GM18499 (cell line): Measurements from ENCODE around the gene AZIN2.
"Not testable (repeated sequence)": the region's sequence is repeated elsewhere in the genome, so short reads cannot be mapped to it uniquely, and the experiment has no call there.

Experiments
- ATAC-seq: cut with Tn5 transposase; IDR thresholded peaks from one replicate; pipeline ENCODE4 v1.9.1; 2021; ENCODE audit warnings: moderate number of reproducible peaks; ENCODE audit not compliant: insufficient read depth, unreplicated experiment

AZIN2 gene

GRCh38 chr1:33123266-33123665 is 42.3 kb downstream of the AZIN2 start:
- ATAC-seq = no peak

DNA sequence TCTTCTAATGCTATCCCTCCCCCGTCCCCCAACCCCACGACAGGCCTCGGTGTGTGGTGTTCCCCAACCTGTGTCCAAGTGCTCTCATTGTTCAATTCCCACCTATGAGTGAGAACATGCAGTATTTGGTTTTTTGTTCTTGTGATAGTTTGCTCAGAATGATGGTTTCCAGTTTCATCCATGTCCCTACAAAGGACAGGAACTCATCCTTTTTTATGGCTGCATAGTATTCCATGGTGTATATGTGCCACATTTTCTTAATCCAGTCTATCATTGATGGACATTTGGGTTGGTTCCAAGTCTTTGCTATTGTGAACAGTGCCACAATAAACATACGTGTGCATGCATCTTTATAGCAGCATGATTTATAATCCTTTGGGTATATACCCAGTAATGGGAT is 43.7 kb downstream of the AZIN2 start:
- ATAC-seq = not testable (repeated sequence)

GRCh38 chr1:33126411-33127000 is 45.6 kb downstream of the AZIN2 start:
- no peak for ATAC-seq

GRCh38 chr1:33127001-33127823 is 46.3 kb downstream of the AZIN2 start:
- ATAC-seq = peak; percentile 90

- ATAC-seq = no peak
Measured at GRCh38 chr1:33128781-33129180, 47.8 kb downstream of the AZIN2 start.

DNA sequence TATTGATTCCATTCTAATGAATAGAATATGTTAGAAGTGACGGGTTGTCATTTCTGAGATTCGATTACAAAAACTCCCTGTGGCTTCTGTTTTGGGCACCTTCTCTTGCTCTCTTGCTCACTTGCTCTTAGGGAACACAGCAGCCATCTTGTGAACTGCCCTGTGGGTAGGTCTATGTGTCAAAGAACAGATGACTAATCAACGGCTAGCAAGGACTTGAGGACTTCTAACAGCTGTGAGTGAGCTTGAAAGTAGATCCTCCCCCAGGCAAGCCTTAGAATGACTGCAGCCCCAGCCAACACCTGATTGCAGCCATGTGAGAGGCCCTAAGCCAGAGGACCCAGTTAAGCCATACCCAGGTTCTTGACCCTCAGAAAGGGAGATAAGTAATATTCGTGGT is 49.3 kb downstream of the AZIN2 start:
- no peak for ATAC-seq

GRCh38 chr1:33131191-33131590 is 50.2 kb downstream of the AZIN2 start:
- ATAC-seq = no peak

DNA sequence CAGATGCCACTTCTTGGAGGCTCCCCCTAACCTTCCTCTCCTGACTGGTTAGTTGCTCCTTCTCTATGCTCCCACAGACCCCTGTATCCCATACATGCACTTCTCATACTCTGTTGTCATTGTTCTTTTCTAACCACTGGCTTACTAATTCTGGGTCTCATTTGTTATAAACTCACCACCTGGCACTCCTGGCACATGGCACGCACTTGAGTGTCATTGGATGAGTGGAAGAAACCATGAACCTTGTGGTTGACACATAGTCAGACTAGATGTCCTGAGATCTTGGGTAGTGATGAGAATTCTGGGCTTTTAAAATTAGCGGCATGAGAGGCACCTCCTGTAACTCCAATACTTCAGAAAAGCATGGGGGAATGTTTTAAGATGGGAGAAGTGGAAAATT is 51.6 kb downstream of the AZIN2 start:
- no peak for ATAC-seq

DNA sequence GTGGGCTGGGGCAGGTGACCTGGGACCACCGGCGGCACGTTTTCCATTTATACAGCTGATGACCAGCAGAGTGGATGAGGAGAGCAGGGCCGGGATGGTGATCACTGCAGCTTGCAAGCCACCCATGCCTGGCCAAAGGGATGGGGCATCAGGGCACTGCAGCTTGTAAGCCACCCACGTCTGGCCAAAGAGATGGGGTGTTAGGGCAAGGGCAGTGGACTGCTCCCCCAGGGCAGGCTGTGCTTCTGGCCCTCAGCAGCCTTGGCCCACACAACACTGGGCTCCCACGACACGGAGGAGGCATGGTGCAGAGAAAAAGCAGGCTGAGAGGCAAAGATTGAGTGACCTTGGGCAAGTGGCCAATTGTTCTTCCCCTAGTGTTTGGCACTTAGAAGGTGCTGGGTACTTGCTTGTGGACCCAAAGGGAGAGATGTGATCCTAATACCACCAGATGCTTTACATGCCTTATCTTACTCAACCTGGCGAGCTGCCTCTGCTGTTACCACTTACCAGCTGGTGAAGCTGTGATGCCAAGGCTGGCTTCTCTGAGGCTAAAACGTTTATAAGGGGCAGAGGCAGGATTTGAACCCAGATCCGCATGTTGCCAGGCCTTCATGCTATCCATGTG is 52.6 kb downstream of the AZIN2 start:
- no peak for ATAC-seq

DNA sequence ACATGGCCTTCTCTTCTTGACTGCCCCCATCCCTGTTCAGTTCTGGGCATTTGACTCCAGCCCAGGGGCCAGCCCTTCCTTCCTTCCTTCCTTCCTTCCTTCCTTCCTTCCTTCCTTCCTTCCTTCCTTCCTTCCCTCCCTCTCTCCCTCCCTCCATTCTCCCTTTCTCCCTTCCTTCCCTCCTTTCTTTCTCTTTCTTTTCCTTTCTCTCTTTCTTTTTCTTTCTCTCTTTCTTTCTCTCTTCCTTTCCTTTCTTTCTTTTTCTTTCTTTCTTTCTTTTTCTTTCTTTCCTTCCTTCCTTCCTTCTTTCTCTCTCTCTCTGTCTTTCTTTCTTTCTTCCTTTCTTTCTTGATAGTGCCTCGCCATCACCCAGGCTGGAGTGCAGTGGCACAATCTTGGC is 55.1 kb downstream of the AZIN2 start:
- ATAC-seq = not testable (repeated sequence)

- ATAC-seq = no peak
Measured at GRCh38 chr1:33137800-33138199, 56.8 kb downstream of the AZIN2 start.

DNA sequence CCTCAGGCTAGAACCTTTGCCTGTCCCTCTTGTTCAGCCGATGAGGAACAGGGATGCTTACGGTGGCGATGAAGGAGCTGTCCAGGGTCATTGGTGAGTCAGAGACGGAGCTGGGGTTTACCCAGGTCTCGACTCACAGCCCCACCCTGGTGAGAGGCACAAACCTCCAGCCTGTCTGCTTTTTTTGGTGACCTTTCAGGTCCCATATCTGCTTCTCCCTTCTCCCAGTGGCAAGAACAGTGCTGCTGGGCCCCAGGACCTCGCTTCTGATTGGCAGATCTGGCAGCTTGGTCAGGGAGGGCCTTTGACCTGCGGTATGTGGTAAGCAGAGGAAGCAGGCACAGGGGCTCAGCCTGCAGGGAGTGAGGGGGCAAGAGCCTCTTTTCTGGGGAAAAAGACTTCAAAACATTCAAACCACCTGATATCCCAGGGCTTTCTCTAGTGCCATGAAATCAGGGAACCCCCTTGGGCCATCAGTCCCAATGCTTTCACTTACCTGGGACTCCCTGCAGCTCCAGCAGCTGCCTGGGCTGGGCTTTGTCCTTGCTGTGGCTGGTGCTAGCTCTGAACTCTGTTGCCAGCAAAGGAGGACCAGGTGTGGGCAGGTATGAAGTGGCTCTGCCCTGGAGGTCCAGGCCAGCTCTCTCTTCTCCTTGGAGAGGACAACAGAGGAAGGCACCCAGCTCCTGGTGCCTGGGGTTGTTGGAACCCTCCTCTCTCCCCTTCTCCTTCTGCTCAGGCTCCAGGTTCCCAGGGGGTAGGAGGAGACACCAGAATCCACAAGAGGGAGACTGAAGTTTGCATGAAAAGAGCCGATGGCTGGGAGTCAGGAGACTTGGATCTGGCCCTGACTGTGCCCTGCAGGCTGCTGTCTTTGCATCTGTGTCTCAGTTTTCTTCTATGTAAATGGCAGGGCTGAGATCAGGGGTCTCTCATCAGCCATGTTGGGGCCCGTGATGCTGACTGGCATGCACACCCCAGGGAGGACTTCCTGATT is 59.5 kb downstream of the AZIN2 start:
- no peak for ATAC-seq

DNA sequence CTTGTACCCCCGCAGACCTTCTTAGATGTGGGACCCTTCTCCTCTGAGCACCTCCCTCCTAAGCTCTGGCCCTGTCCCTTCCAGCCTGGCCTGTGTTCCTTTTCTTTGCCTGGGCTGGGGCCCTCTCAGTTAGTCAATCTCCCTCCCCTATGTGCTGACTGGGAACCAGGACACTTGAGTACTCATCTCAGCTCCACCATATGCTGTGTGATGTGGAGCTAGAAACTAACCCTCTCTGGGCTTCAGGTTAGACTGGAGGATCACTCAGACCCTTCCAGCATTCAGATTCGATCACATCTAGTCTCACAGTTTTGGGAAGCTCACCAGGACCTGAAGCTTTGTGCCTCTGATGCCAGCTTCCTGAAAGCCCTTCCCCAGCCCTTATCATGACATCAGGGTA is 60.3 kb downstream of the AZIN2 start:
- no peak for ATAC-seq

DNA sequence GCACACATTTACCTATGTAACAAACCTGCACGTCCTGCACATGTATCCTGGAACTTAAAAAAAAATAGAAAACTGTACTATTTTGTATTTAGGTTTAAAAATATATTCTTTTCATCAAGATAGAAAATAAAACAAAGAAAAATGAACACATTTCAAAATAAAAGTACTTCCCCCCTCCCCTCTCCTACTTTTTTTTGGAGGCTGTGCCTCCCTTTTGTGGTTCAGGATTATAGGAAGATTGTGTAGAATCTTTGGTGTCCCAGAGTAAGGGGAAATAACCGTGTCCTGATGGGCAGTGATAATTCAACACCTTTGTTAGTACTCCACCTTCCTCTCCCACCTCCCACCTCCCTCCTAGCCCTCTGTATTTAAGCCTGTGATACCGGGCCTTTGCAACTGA is 60.8 kb downstream of the AZIN2 start:
- no peak for ATAC-seq

DNA sequence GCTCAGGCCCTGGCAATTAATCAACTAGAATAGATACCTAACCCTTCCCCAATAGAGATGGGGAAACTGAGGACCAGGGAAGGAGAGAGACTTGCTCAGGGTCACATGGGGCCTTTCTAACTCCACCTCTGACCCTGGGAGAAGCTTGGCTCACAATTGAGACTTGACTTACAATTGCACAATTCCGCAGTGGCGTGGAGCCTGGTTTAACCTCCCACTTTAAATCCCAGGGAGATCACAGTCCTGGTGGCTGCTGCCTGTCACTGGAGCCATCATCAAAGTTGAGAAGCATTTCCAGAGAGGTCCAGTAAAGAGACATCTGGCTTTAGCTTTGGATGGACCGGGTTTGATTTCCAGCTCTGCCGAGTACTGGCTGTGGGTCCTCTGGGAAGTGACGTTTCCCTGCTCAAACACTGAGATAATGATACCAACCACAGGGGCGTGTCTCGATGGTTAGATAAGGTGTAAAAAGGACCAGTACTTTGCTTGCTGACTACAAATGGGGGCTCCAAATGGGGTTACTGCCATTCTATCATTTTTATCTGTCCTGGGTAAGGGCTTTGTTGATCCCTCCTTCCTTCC is 61.6 kb downstream of the AZIN2 start:
- no peak for ATAC-seq

DNA sequence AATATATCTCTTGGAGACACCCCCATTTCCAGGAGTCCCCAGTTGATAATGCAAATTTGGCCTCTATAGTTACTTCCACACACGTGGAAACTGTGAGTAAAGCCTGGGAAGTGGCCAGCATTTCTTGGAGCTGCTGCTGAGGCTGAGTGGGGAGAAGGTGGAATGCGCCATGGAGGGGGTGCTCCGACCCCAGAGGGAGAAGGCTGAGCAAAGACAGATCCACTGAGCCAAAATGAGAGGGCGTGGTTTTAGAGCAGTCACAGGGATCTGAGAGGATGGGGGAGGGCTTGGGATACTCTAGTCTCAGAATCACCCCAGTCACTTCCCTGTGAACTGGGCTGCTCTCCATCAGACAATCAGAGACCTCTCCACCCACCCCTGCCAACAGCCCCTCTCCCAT is 62.2 kb downstream of the AZIN2 start:
- no peak for ATAC-seq

- ATAC-seq = no peak
Measured at GRCh38 chr1:33143698-33144097, 62.7 kb downstream of the AZIN2 start.

- no peak for ATAC-seq
Measured at GRCh38 chr1:33146003-33146402, 65.0 kb downstream of the AZIN2 start.

GRCh38 chr1:33147275-33147996 is 66.5 kb downstream of the AZIN2 start:
- no peak for ATAC-seq

GRCh38 chr1:33147997-33148314 is 67.0 kb downstream of the AZIN2 start:
- no peak for ATAC-seq
